ENCODE results near the gene MLH3. TPM values are rescaled to one million over a fixed set of nuclear protein-coding genes. Genes with fewer than 3 reads are reported as not detected.

The MLH3 gene
- total RNA-seq, 2 experiments from 2014 or later = 13.2 to 14.4 TPM

- intact Hi-C loops (cut with DNase I, micrococcal nuclease) = no loop called here
- Histone ChIP-seq H3K36me3 (ENCODE audit: insufficient read depth, low read length) (peaks cover 41% of the 10 kb centered on the region), H3K9me3 (ENCODE audit: control insufficient read depth in 1 of 2, insufficient read depth in 1 of 2, low read length in 2 of 2) (no peaks in the 10 kb centered on the region), H3K4me1 (ENCODE audit: insufficient read depth, low read length) (no peaks in the 10 kb centered on the region), H3K4me3 (ENCODE audit: low read length) (no peak overlapping the region), H3K27me3 (ENCODE audit: control insufficient read depth in 1 of 2, insufficient read depth in 2 of 2, low read length in 2 of 2) (no peaks in the 10 kb centered on the region), H3K27ac (ENCODE audit: low read depth in 1 of 2, low read length in 2 of 2) (no peak overlapping the region)
- ATAC-seq (ENCODE audit: poor library complexity) (no peak), DNase-seq (no peak)
- Mint-ChIP-seq H3K27me3 (no peaks in the 10 kb centered on the region), H3K9me3 (no peaks in the 10 kb centered on the region), H3K4me3 (no peak overlapping the region), H3K27ac (no peak overlapping the region), H3K36me3 (ENCODE audit: low read depth) (peaks cover 44% of the 10 kb centered on the region), H3K4me1 (ENCODE audit: low read depth) (no peaks in the 10 kb centered on the region)
- POLR2A ChIA-PET = no interaction called here
- no peak for TF ChIP-seq CTCF (IDR thresholded peaks at IDR 0.05)
- CTCF ChIA-PET = no interaction called here
Measured at GRCh38 chr14:75025876-75026275, 25.4 kb downstream of the MLH3 start.

- Histone ChIP-seq H3K4me1 (ENCODE audit: insufficient read depth, low read length) (no peaks in the 10 kb centered on the region), H3K36me3 (ENCODE audit: insufficient read depth, low read length) (peaks cover 35% of the 10 kb centered on the region), H3K27me3 (ENCODE audit: control insufficient read depth in 1 of 2, insufficient read depth in 2 of 2, low read length in 2 of 2) (no peaks in the 10 kb centered on the region), H3K9me3 (ENCODE audit: control insufficient read depth in 1 of 2, insufficient read depth in 1 of 2, low read length in 2 of 2) (no peaks in the 10 kb centered on the region), H3K4me3 (ENCODE audit: low read length) (no peak overlapping the region), H3K27ac (ENCODE audit: low read depth in 1 of 2, low read length in 2 of 2) (no peak overlapping the region)
- no peak overlapping the region for H3K27ac Mint-ChIP-seq
- H3K4me1 Mint-ChIP-seq (ENCODE audit: low read depth) = no peaks in the 10 kb centered on the region
- no peak overlapping the region for H3K4me3 Mint-ChIP-seq
- TF ChIP-seq CTCF (IDR thresholded peaks at IDR 0.05) = no peak
- no peaks in the 10 kb centered on the region for H3K27me3 Mint-ChIP-seq
- no peaks in the 10 kb centered on the region for H3K9me3 Mint-ChIP-seq
- ChIA-PET POLR2A (interaction anchor here (2.2 kb wide), 1 partner anchor 22 kb away, joined by 10 read pairs; the partner anchor contains the start of gene EIF2B2), CTCF (no interaction called here)
- intact Hi-C loops (cut with DNase I, micrococcal nuclease) = no loop called here
- ATAC-seq (ENCODE audit: poor library complexity) = no peak
- peaks cover 41% of the 10 kb centered on the region for H3K36me3 Mint-ChIP-seq (ENCODE audit: low read depth)
- peak in 2 of 14 experiments; percentile 33 to 51 for DNase-seq
Measured at GRCh38 chr14:75025082-75025481, 26.2 kb downstream of the MLH3 start.

GRCh38 chr14:75023108-75023507, 28.2 kb downstream of the MLH3 start:
- Mint-ChIP-seq H3K27ac (no peak overlapping the region), H3K4me1 (ENCODE audit: low read depth) (no peaks in the 10 kb centered on the region), H3K4me3 (no peak overlapping the region), H3K27me3 (no peaks in the 10 kb centered on the region), H3K36me3 (ENCODE audit: low read depth) (peaks cover 53% of the 10 kb centered on the region), H3K9me3 (no peaks in the 10 kb centered on the region)
- ChIA-PET POLR2A (no interaction called here), CTCF (interaction anchor here (1.2 kb wide), 1 partner anchor 12 kb away, joined by 3 read pairs; no protein-coding TSS in a partner anchor)
- intact Hi-C loops (cut with DNase I, micrococcal nuclease) = no loop called here
- ATAC-seq (ENCODE audit: poor library complexity) (no peak), DNase-seq (no peak)
- no peak overlapping the region for H3K27ac ChIP-seq (ENCODE audit: low read depth in 1 of 2, low read length in 2 of 2)
- H3K4me1 ChIP-seq (ENCODE audit: insufficient read depth, low read length) = no peaks in the 10 kb centered on the region
- H3K9me3 ChIP-seq (ENCODE audit: control insufficient read depth in 1 of 2, insufficient read depth in 1 of 2, low read length in 2 of 2) = no peaks in the 10 kb centered on the region
- no peak overlapping the region for H3K4me3 ChIP-seq (ENCODE audit: low read length)
- no peak for TF ChIP-seq CTCF (IDR thresholded peaks at IDR 0.05)
- no peaks in the 10 kb centered on the region for H3K27me3 ChIP-seq (ENCODE audit: control insufficient read depth in 1 of 2, insufficient read depth in 2 of 2, low read length in 2 of 2)
- H3K36me3 ChIP-seq (ENCODE audit: insufficient read depth, low read length) = peaks cover 42% of the 10 kb centered on the region

All from CD4-positive, alpha-beta T cell (primary cell).